Stimulated activated naive B cell treated with anti-CD40 and anti-IgM and Interleukin-4, amounts not matched to agents 10 μg/mL and 1 μg/mL and 100 μg/mL, for 72 hours (primary cell): ENCODE results near the gene EED.
A peak's percentile ranks its signal among the peaks of the same experiment; 100 is the strongest.

ENCODE experiments used
- ATAC-seq, 2 donors: fragments of 150-1000 bp; cut with Tn5 transposase; replicated peaks; 2 replicates each; pipeline ENCODE4 v1.10.0; 2021; ENCODE audit warnings: moderate library complexity in 1 of 2
- DNase-seq: peaks from one replicate; pipeline ENCODE4 v3.0.0; 2021
- H3K27ac Mint-ChIP-seq: one replicate; pipeline ENCODE4 v1.8.0; 2022; ENCODE audit warnings: mild to moderate bottlenecking, mixed read lengths
- H3K27me3 Mint-ChIP-seq, 2 donors: one replicate each; pipeline ENCODE4 v1.8.0; 2022; ENCODE audit warnings: mixed read lengths in 2 of 2
- H3K36me3 Mint-ChIP-seq, 2 donors: one replicate each; pipeline ENCODE4 v1.8.0; 2022; ENCODE audit warnings: mixed read lengths in 2 of 2, mild to moderate bottlenecking in 1 of 2
- H3K4me1 Mint-ChIP-seq, 2 donors: one replicate each; pipeline ENCODE4 v1.8.0; 2022; ENCODE audit warnings: mixed read lengths in 2 of 2, mild to moderate bottlenecking in 1 of 2
- H3K4me3 Mint-ChIP-seq, 2 donors: one replicate each; pipeline ENCODE4 v1.8.0; 2022; ENCODE audit warnings: mild to moderate bottlenecking in 2 of 2, mixed read lengths in 2 of 2, moderate library complexity in 1 of 2
- H3K9me3 Mint-ChIP-seq, 2 donors: one replicate each; pipeline ENCODE4 v1.8.0; 2022; ENCODE audit warnings: mixed read lengths in 2 of 2, mild to moderate bottlenecking in 1 of 2

The EED gene

DNA sequence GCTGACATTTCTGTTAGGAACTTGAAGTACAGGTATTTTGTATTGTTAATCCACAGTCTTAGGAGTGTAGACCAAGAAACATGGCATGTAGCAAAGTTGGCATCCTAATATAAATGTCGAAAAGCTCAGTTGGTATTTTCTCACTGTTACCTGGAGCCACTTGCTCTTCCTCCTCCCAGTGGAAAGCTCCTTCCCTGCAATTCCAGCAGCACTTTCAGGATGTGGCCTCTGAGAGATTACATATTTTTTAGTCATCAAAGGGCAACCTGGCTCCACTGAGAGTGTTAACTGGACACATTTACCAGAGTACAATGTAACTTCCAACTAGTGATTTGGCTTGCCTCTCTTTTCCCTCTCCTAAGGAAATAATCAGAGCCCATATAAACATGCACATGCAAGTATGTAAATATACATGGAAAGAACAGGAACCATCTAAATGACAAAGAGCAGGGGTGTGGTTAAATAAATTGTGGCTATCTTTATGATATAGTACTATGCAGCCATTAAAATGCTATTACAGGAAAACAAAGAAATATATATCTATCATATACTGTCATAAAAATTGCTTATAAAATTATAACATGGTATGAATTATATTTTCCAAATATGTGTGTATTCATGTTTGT, 14.3 kb upstream of the EED start:
- ATAC-seq, result no peak
- peaks cover 20 to 37% of the 10 kb centered on the region in 2 donors for H3K4me1 Mint-ChIP-seq
- H3K36me3 Mint-ChIP-seq, result no peaks in the 10 kb centered on the region
- H3K27ac Mint-ChIP-seq, result no peak overlapping the region
- DNase-seq, result no peak
- H3K9me3 Mint-ChIP-seq, result no peaks in the 10 kb centered on the region
- no peaks in the 10 kb centered on the region for H3K27me3 Mint-ChIP-seq
- no peak overlapping the region for H3K4me3 Mint-ChIP-seq

DNA sequence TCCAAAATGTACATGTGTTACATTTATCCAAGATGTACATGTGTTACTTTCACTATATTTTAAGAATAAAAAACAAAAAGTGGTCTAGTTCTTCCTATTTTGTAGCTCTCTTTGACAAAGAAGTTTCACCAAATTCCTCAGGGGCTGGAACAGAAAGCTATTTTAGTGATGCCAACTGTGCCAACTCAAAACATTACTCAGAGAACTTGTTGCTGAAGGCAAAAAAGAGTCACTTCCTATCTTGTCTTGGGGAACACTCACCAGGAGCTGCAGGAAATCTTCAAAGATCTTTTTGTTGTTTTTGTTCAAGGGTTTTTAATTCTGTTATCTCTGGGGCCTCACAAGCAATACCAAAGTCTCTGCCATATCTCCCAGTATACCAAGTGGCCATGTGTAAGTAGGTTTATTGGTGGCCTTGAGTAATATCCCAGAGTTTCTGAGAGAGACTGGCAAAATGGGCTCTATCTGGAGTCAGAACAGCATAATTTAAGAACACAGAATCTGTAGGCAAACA, 13.6 kb upstream of the EED start:
- H3K27me3 Mint-ChIP-seq, result no peaks in the 10 kb centered on the region
- no peak overlapping the region for H3K4me3 Mint-ChIP-seq
- DNase-seq, result peak; percentile 5
- H3K9me3 Mint-ChIP-seq, result no peaks in the 10 kb centered on the region
- ATAC-seq, result peak; percentile 73 to 84
- peaks cover 20 to 35% of the 10 kb centered on the region in 2 donors for H3K4me1 Mint-ChIP-seq
- H3K36me3 Mint-ChIP-seq, result no peaks in the 10 kb centered on the region
- no peak overlapping the region for H3K27ac Mint-ChIP-seq

DNA sequence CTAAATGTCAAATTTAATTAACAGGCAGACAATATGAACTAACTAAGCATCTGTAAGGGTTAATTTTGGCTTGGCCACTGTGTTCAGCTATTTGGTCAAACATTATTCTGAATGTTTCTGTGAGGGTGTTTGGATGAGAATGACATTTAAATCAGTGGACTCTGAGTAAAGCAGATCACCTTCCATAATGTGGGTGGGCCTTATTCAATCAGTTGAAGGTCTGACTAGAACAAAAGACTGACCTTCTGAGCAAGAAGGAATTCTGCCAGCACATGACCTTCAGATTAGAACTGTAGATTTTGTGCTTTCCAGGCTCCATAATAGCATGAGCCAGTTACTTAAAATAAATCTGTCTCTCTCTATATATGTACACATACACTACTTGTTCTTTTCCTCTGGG, 12.0 kb upstream of the EED start:
- ATAC-seq, result no peak
- H3K4me3 Mint-ChIP-seq, result no peak overlapping the region
- DNase-seq, result no peak
- no peaks in the 10 kb centered on the region for H3K36me3 Mint-ChIP-seq
- no peak overlapping the region for H3K27ac Mint-ChIP-seq
- H3K27me3 Mint-ChIP-seq, result no peaks in the 10 kb centered on the region
- peaks cover 17 to 29% of the 10 kb centered on the region in 2 donors for H3K4me1 Mint-ChIP-seq
- H3K9me3 Mint-ChIP-seq, result no peaks in the 10 kb centered on the region

- Mint-ChIP-seq H3K27ac (peak overlapping the region; percentile 20), H3K4me3 (no peak overlapping the region), H3K9me3 (no peaks in the 10 kb centered on the region), H3K4me1 (peaks cover 6 to 7% of the 10 kb centered on the region in 2 donors), H3K36me3 (no peaks in the 10 kb centered on the region), H3K27me3 (no peaks in the 10 kb centered on the region)
- ATAC-seq, result no peak
- no peak for DNase-seq
These were observed 9.6 kb upstream of the EED start for GRCh38 chr11:86234831-86235461.

DNA sequence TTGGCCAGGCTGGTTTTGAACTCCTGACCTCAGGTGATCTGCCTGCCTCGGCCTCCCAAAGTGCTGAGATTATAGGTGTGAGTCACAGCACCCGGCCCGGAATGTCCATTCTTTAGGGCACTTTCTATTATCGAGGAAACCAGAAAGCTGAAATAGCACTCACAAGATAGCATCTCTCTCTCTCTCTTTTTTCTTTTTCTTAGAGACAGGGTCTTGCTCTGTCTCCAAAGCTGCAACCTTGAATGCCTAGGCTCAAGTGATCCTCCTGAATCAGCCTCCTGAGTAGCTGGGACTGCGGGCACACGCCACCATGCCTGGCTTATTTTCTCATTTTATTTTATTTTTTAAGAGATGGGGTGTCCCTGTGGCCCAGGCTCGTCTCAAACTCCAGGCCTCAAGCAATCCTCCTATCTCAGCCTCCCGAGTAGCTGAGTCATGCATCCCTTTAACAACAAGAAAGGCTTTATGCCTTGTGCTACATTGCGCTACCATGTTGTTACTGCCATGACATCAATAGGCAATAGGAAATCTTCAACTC, 7.2 kb upstream of the EED start:
- peaks cover 0 to 3% of the 10 kb centered on the region in 2 donors for H3K4me1 Mint-ChIP-seq
- no peak for ATAC-seq
- H3K4me3 Mint-ChIP-seq, result no peak overlapping the region
- no peak for DNase-seq
- H3K27me3 Mint-ChIP-seq, result no peaks in the 10 kb centered on the region
- H3K27ac Mint-ChIP-seq, result no peak overlapping the region
- H3K36me3 Mint-ChIP-seq, result no peaks in the 10 kb centered on the region
- H3K9me3 Mint-ChIP-seq, result no peaks in the 10 kb centered on the region

- Mint-ChIP-seq H3K9me3 (no peaks in the 10 kb centered on the region), H3K27ac (no peak overlapping the region), H3K36me3 (no peaks in the 10 kb centered on the region), H3K27me3 (no peaks in the 10 kb centered on the region), H3K4me1 (peaks cover 0 to 6% of the 10 kb centered on the region in 2 donors), H3K4me3 (no peak overlapping the region)
- no peak for ATAC-seq
- no peak for DNase-seq
These were observed 4.4 kb upstream of the EED start for GRCh38 chr11:86240164-86240563.

- no peak overlapping the region for H3K27ac Mint-ChIP-seq
- ATAC-seq (no peak), DNase-seq (no peak)
- H3K4me3 Mint-ChIP-seq, result no peak overlapping the region
- H3K9me3 Mint-ChIP-seq, result no peaks in the 10 kb centered on the region
- peaks cover 6% of the 10 kb centered on the region in 2 donors for H3K4me1 Mint-ChIP-seq
- H3K36me3 Mint-ChIP-seq, result no peaks in the 10 kb centered on the region
- no peaks in the 10 kb centered on the region for H3K27me3 Mint-ChIP-seq
These were observed 2.5 kb upstream of the EED start for GRCh38 chr11:86241956-86242535.

DNA sequence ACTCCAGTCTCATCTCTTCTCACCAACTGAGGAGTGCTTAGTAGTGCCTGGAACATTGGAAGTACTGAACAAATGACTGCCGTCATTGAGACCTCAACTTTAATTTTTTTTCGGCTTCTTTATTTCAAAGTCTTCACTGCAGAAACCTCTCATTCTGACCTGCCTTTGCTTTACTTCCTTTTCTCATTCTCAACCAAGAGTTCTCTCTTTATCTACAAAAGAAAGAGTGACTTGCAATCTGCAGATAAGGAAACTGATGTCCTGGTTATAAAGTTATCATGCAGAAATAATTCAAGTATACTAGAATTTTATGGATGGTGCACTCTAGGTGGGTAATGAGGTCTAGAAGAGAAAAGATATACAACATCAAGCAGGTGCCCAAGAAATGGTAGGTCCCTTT, 1.2 kb upstream of the EED start:
- H3K27ac Mint-ChIP-seq, result peak overlapping the region; percentile 72
- no peak overlapping the region for H3K4me3 Mint-ChIP-seq
- H3K27me3 Mint-ChIP-seq, result no peaks in the 10 kb centered on the region
- H3K4me1 Mint-ChIP-seq, result peaks cover 15 to 18% of the 10 kb centered on the region in 2 donors
- H3K36me3 Mint-ChIP-seq, result peaks cover 8 to 11% of the 10 kb centered on the region in 2 donors
- no peak for DNase-seq
- ATAC-seq, result no peak
- no peaks in the 10 kb centered on the region for H3K9me3 Mint-ChIP-seq

DNA sequence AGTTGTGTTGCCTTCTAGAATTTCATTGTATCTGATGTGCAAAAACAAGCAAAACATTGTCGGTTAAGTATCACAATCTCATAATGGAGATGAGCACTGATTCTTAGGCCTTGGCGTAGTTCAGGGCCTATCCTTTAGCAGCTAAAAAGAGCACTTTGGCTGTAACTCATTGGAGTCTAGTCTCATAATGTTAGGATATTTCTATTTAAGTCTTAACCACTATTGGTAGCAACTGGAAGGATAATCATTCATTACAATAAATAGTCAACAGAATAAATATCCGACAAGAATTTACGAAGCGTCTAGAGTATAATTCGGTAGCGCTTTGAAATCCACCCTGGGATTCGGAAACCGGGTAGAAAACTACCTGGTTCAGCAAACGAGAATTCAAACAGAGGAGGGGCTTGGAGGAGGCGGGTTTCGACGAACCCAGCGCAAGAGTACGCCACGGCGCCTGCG, 461 bp upstream of the EED start:
- ATAC-seq (peak; percentile 70 to 72), DNase-seq (no peak)
- H3K9me3 Mint-ChIP-seq, result no peaks in the 10 kb centered on the region
- H3K36me3 Mint-ChIP-seq, result peaks cover 12 to 16% of the 10 kb centered on the region in 2 donors
- H3K4me1 Mint-ChIP-seq, result peaks cover 21 to 25% of the 10 kb centered on the region in 2 donors
- H3K4me3 Mint-ChIP-seq, result no peak overlapping the region
- H3K27ac Mint-ChIP-seq, result no peak overlapping the region
- H3K27me3 Mint-ChIP-seq, result no peaks in the 10 kb centered on the region

GRCh38 chr11:86245369-86246292, 1.1 kb downstream of the EED start:
- H3K27me3 Mint-ChIP-seq, result no peaks in the 10 kb centered on the region
- DNase-seq (peak; percentile 13), ATAC-seq (peak; percentile 52 to 54)
- H3K4me3 Mint-ChIP-seq, result no peak overlapping the region
- H3K9me3 Mint-ChIP-seq, result no peaks in the 10 kb centered on the region
- H3K36me3 Mint-ChIP-seq, result peaks cover 12 to 20% of the 10 kb centered on the region in 2 donors
- peaks cover 22 to 25% of the 10 kb centered on the region in 2 donors for H3K4me1 Mint-ChIP-seq
- H3K27ac Mint-ChIP-seq, result no peak overlapping the region

DNA sequence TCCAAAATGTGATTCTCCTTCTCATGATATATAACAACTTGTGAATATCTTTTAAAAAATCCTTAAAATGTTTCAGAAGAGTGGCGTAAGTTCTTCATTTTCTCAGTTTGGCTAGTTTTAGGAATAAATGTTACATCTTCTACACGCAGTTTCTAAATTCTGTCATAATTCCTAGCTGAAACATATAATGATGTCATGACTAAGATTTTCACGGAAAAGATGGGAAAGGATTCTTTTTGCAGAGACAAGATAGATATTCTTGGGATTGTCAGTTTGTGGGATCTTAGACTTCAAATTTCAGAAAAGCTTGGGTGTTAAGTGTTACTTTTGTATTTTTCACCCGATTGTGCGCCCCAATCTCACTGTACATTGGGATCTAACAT, 1.7 kb downstream of the EED start:
- ATAC-seq (no peak), DNase-seq (no peak)
- peak overlapping the region; percentile 60 for H3K27ac Mint-ChIP-seq
- peaks cover 22 to 25% of the 10 kb centered on the region in 2 donors for H3K4me1 Mint-ChIP-seq
- no peak overlapping the region for H3K4me3 Mint-ChIP-seq
- H3K27me3 Mint-ChIP-seq, result no peaks in the 10 kb centered on the region
- H3K36me3 Mint-ChIP-seq, result peaks cover 12 to 20% of the 10 kb centered on the region in 2 donors
- H3K9me3 Mint-ChIP-seq, result no peaks in the 10 kb centered on the region

GRCh38 chr11:86247608-86248007, 3.1 kb downstream of the EED start:
- Mint-ChIP-seq H3K36me3 (peaks cover 14 to 23% of the 10 kb centered on the region in 2 donors), H3K4me3 (peak overlapping the region; percentile 68 to 78), H3K9me3 (no peaks in the 10 kb centered on the region), H3K27me3 (no peaks in the 10 kb centered on the region), H3K4me1 (peaks cover 24 to 29% of the 10 kb centered on the region in 2 donors), H3K27ac (peak overlapping the region; percentile 9)
- ATAC-seq (no peak), DNase-seq (no peak)

GRCh38 chr11:86248609-86249008, 4.1 kb downstream of the EED start:
- H3K4me1 Mint-ChIP-seq, result peaks cover 23 to 32% of the 10 kb centered on the region in 2 donors
- ATAC-seq, result no peak
- peaks cover 15 to 25% of the 10 kb centered on the region in 2 donors for H3K36me3 Mint-ChIP-seq
- H3K27ac Mint-ChIP-seq, result peak overlapping the region; percentile 43
- DNase-seq, result no peak
- peak overlapping the region; percentile 68 for H3K4me3 Mint-ChIP-seq
- H3K9me3 Mint-ChIP-seq, result no peaks in the 10 kb centered on the region
- H3K27me3 Mint-ChIP-seq, result no peaks in the 10 kb centered on the region
